Measurements from ENCODE around the gene CDKN2B-AS1. TPM values are rescaled to one million over a fixed set of nuclear protein-coding genes. Genes with fewer than 3 reads are reported as not detected.

CDKN2B-AS1 gene
- total RNA-seq, 1 experiment from 2014 or later, result not detected

- no peaks in the 10 kb centered on the region for H3K79me1 ChIP-seq (ENCODE audit: insufficient read depth, low read depth, low read length, poor library complexity, severe bottlenecking)
- H2BK20ac ChIP-seq (ENCODE audit: low read depth, low read length, poor library complexity, severe bottlenecking), result no peak overlapping the region
- no peak overlapping the region for H2BK5ac ChIP-seq (ENCODE audit: insufficient read length, low read length)
- no peak overlapping the region for H2BK15ac ChIP-seq (ENCODE audit: low read depth, low read length)
- H4K5ac ChIP-seq (ENCODE audit: insufficient read length, low read depth, low read length), result no peak overlapping the region
- Mint-ChIP-seq H3K36me3 (ENCODE audit: insufficient read depth in 1 of 3, low read depth in 3 of 3) (no peaks in the 10 kb centered on the region), H3K27me3 (ENCODE audit: low read depth) (peaks cover 6% of the 10 kb centered on the region), H3K4me1 (peaks cover 0 to 2% of the 10 kb centered on the region in 2 experiments; a peak in 1 of 4 replicates), H3K27ac (no peak overlapping the region), H3K4me3 (no peak overlapping the region), H3K9me3 (no peaks in the 10 kb centered on the region; a peak in 3 of 5 replicates)
- no peak overlapping the region for H2BK120ac ChIP-seq (ENCODE audit: low read depth, low read length, poor library complexity, severe bottlenecking)
- H4K20me1 ChIP-seq (ENCODE audit: control insufficient read depth, insufficient read depth, insufficient read length), result no peaks in the 10 kb centered on the region
- no peak overlapping the region for H3K23ac ChIP-seq (ENCODE audit: insufficient read length, low read depth, low read length)
- H3K4me1 ChIP-seq (ENCODE audit: insufficient read depth, low read length), result no peaks in the 10 kb centered on the region
- no peak overlapping the region for H3T11ph ChIP-seq (ENCODE audit: low read length)
- H3K79me2 ChIP-seq (ENCODE audit: insufficient read depth, low read length), result no peaks in the 10 kb centered on the region
- no peak overlapping the region for H2AFZ ChIP-seq (ENCODE audit: low read length)
- no peak for DNase-seq
- H3K27ac ChIP-seq (ENCODE audit: insufficient read length, low read depth, low read length), result no peak overlapping the region
- H3K9me3 ChIP-seq (ENCODE audit: control insufficient read depth, low read depth, low read length), result no peaks in the 10 kb centered on the region
- no CpG with 5 or more reads among the region's 3 CpGs for WGBS (ENCODE audit: extremely low coverage, insufficient read length, low lambda C conversion rate)
- H3K4ac ChIP-seq (ENCODE audit: low read depth, low read length), result no peak overlapping the region
- H3K14ac ChIP-seq (ENCODE audit: insufficient read depth, low read length), result no peak overlapping the region
- H3K18ac ChIP-seq (ENCODE audit: insufficient read length, low read depth, low read length), result no peak overlapping the region
- H3K27me3 ChIP-seq (ENCODE audit: insufficient read depth, low read length), result no peaks in the 10 kb centered on the region
- H3K4me2 ChIP-seq (ENCODE audit: insufficient read depth, insufficient read length, low read length), result no peak overlapping the region
- H4K8ac ChIP-seq (replicated peaks; ENCODE audit: insufficient read length, low read depth, low read length), result no peak overlapping the region
- no peak for TF ChIP-seq CTCF (conservative IDR thresholded peaks at IDR 0.05)
- H3K56ac ChIP-seq (ENCODE audit: insufficient read length, low read depth, low read length), result no peak overlapping the region
- H4K91ac ChIP-seq (ENCODE audit: insufficient read length, low read depth, low read length), result no peak overlapping the region
- no peak overlapping the region for H2AK5ac ChIP-seq (ENCODE audit: insufficient read length, low read length)
- H2BK12ac ChIP-seq (ENCODE audit: insufficient read length, low read depth, low read length), result no peak overlapping the region
- no peak overlapping the region for H3K9ac ChIP-seq (ENCODE audit: extremely low read depth, insufficient read length, low read length)
- no peaks in the 10 kb centered on the region for H3K23me2 ChIP-seq (ENCODE audit: insufficient read length, low read depth, low read length, poor library complexity, severe bottlenecking)
Observed at GRCh38 chr9:22022396-22022795, 27.8 kb downstream of the CDKN2B-AS1 start.

Data from H9 (cell line).